Stimulated activated CD8-positive, alpha-beta memory T cell treated with anti-CD3 and anti-CD28 coated beads, Interleukin-12 subunit alpha, Interleukin-12 subunit beta, amount 100 ng/mL, for 4 hours (primary cell): ENCODE measurements around the gene ZNF304.

Experiments used
- DNase-seq: peaks from one replicate; pipeline ENCODE4 v3.0.0-alpha.2; 2020; ENCODE audit warnings: low read depth

ZNF304 gene

DNA sequence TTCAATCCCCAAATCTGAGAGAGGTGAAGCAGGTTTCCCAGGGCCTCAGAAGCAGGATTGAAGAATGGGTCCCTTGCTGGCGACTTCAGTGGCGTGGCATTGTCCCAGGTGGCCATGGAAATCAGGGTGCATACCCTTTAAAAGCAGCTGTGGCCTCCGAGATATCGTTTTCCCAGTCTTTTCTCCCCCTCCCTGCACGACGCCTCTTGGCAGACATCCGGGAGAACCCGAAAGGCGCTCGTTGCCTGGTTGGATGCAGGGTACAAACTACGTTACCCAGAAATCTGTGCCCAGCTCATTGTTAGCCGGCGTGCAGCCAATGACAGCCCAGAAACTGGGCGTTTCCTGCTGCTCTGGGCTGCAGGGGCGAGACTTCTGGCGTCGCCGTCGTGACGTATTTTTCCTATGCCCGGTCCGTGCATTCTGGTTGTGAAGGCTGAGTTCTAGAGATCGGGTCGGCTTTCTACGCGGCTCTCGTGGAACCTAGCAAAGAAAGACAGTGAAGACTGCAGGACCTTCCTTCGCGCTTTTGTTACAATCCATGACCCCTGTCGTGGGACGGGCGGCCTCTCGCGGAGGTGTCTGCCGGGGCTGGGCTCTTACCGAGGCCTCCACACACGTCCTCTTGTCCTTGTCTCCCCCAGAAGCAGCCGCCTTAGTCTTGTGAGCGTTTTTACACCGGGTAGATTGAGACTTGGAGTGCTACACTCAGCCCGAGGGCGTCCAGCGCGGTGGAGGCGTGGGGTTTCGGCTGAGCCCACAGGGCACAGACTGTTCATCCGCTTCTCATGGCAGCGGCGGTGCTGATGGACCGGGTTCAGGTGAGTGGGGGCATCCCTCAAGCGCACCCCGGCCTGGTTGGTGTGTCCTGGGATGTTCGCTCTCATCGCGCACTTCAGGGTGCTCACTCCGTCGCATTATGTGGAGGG is at the start of gene ZNF304:
ZNF304 (plus strand) TSS at position 395 of the 929 bp plus-strand sequence; CDS start at position 789, 394 bp downstream.
- DNase-seq: peak; percentile 68

GRCh38 chr19:57302020-57302465 is 49.0 kb upstream of the ZNF304 start:
- DNase-seq: no peak

DNA sequence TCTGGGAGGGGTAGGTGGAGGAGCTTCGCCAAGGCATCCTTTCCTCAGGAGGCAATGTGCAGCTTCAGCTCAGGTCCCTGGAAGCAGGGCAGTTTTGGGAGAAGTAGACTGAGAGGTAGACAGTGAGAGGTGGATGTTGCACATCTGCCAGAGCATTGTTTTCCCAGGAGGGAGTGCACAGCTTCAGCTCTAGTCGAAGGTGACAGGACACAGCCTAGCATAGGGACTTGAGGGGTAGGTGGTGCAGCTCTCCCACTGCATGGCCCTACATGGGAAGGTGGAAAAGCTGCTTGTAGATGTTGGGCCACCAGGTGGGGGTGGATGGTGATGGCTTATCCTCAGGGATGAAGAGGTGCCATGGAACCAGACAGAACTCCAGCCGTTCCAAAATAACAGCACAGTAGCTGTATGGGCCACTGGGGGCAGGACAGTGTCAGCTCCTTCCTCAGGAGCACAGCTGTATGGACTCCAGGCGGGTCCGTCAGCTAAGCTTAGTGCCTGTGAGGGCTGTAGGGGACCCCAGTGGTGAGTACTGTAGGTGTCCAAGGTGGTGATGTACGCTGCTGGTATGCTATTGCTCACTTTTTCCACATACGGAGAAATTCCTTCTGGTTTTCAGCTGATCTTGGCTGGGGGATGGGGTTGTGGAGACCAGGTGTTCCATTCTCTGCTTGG is 48.2 kb upstream of the ZNF304 start:
- DNase-seq: no peak

DNA sequence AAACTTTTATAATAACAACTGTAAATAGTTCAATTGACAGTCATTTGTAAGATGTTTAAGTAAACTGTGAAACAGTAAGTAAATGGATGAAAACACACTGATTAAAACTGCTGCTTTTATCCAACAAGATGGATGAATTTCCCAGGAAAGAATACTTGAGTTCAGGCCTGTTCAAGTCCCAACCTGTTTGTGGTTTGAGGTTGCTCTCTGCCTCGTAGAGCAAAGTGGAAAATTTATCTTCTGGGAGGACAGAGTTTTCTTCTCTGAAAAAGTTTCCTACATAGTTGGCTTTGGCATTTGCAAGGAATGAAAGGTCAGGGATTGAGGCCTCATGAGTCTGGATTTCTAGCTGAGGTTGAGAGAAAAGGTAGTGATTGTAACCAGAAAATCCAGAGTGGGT is 46.0 kb upstream of the ZNF304 start:
- no peak for DNase-seq

DNA sequence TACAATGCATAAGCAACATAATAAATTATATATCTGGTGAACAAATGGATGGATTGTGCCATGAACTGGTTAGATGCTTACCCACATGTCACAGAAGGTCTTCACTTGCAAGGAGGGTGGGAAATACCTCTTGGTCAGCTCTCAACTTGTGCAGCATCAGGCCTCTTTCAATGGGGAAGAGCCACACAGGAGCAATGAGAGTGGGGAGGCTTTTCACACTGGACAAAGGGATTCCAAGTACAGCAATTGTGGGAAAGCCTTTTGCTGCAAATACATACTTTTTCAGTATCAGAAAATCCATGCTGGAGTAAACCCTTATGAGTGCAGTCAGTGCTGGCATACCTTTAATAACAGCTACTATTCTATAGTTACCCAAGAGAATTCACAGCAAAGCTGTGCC is 42.6 kb upstream of the ZNF304 start:
- DNase-seq: no peak

DNA sequence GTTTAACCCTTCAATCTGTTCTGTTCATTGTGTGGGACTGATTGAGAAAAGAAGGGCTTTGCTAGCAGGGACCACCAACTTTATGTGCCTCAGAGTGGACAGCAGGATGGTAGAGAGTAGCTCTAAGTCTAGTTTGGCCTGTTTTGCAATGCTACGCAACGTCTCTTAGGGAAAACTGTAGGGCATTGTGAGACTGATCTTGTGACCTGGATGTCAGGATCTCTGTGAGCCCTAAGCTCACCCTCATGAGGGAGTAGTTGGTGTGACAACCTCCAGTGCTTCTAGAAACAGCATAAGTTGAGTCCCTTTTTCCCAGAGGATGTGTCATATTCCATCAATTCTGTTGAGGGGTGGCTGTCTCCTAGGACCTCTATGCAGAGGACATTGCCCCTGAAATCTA is 40.3 kb upstream of the ZNF304 start:
- DNase-seq: no peak

GRCh38 chr19:57314146-57314545 is 36.9 kb upstream of the ZNF304 start:
- no peak for DNase-seq

DNA sequence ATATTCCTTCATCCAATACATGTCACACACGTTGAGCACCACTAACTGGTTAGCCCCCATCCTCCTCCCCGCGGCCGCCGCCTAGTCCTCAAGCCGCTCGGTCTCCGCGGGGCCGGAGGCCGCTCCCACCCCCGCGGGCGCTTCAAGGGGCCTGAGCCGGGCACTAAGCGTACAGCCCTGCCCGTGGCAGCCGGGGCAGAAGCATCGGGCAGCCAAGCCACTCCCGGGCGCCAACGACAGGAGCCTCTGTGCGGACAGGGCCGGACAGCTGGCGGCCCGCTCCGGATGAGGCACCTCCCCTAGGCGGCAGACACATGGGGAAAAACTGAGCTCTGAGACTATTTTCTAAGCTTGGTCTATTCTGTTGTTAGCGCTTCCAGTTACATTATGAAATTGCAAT is 33.6 kb upstream of the ZNF304 start:
- DNase-seq: no peak

GRCh38 chr19:57319869-57320179 is 31.2 kb upstream of the ZNF304 start:
- no peak for DNase-seq

DNA sequence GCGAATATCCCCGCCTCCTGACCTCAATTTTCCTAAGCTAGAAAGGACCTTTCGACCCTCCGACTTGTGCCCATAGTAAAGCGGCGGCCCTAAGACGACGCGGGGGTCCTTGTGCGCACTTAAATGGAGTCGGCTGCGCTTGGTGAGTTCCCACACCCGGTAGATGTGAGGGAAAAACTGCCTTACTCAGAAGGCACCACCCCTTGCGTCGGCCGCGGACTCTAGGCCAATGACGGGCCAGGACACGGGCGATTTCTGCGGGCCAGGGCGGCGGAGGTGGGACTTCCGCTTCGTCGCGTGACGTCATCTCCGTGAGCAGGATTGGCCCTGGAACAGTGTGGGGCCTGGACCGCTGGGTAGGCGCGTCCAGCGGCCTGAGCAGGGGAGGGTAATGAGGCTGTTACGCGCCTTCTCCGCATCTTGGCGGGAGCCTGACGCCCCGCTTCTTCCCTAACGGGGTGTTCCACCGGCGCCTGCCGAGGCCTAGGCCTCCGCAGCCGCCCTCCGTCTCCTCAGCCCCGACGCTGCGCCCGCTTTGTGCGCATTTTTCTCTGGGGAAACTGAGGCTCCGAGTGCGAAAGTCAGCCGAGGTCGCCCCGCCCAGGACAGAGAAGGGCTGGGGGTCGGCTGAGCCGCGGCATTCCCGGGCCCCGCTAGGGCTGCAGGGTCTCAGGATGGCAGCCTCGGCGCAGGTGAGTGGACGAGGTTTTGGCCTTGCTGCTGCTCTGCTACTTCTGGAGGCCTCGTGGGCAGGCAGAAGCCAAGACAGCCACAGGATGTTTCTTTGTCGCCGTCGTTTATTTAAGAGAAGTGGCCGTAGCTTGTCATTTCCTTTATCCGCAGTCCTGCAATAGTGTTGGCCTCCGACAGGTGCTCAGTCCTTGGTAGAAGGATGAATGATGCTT is 30.6 kb upstream of the ZNF304 start, which contains the start of gene ZNF543:
ZNF543 (plus strand) TSS at position 293 of the 905 bp plus-strand sequence; CDS start at position 675, 382 bp downstream.
- peak; percentile 82 for DNase-seq

DNA sequence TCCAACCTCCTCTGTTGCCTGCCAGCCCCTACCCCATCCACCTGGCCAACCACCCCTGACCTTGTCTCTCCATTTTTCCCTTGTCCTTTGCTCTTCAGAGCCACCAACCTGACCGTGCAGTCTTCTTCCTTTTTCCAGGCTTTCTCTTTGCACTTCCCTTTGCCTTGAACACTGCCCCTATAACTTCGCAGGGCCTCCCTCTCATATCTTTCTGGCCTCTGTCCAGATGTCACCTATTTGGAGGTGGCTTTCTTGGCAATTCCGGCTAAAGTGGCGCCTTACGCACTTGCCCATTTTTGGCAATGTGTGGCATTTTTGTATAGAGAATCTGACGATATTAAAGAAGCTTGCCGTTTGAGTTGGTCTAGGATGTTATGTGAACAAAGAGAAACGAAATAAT is 30.0 kb upstream of the ZNF304 start:
- no peak for DNase-seq

DNA sequence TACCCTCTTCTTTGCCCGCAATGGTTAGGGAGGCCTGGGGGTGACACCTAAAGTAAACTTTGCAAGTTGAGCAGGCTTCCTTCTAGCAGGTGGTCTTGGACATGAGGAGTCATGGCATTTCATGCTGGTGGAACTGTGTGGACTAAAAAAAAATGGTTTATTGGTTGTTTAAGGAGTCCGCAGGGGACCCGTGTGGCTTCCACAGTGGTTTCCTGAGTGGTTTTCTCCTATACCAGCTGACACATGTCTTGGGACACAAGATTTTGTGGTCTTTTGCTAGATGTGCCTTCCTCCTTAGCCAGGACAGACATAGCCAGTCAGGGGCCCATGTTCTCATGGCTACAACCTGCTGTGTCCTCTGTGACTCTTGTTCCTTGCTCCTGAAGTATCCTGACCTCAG is 29.3 kb upstream of the ZNF304 start:
- DNase-seq: no peak

DNA sequence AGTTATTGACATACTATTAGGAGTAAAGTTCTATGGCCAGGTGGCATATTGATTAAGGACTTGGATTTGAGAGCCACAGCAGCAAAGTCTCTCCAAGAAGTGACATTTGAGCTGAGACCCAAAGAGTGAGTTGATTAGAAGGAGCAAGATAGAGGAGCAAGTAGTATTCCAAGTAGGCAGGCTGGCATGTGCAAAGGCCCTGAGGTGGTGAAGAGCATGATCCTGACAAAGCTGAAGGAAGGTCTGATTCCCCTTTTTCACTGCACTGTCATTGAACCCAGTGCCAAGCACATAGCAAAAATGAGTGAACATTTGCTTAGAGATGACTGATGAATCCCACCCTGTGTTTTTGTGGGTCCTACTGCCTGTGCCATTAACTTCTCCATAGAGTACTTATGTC is 26.1 kb upstream of the ZNF304 start:
- no peak for DNase-seq

DNA sequence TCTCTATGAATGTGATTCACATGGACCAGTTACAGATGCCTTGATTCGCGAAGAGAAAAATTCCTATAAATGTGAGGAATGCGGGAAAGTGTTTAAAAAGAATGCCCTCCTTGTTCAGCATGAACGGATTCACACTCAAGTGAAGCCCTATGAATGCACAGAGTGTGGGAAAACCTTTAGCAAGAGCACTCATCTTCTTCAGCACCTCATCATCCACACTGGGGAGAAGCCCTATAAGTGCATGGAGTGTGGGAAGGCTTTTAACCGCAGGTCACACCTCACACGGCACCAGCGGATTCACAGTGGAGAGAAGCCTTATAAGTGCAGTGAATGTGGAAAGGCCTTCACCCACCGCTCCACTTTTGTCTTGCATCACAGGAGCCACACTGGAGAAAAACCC is 23.1 kb upstream of the ZNF304 start:
- DNase-seq: no peak

GRCh38 chr19:57334191-57334590 is 16.9 kb upstream of the ZNF304 start:
- DNase-seq: no peak

- no peak for DNase-seq
These were observed 12.2 kb upstream of the ZNF304 start for GRCh38 chr19:57338877-57339276.

- DNase-seq: no peak
These were observed 8.5 kb upstream of the ZNF304 start for GRCh38 chr19:57342582-57342981.

- DNase-seq: no peak
These were observed 2.9 kb upstream of the ZNF304 start for GRCh38 chr19:57348136-57348535.

- no peak for DNase-seq
These were observed 796 bp downstream of the ZNF304 start for GRCh38 chr19:57351867-57352266.

- DNase-seq: no peak
These were observed 4.8 kb downstream of the ZNF304 start for GRCh38 chr19:57355916-57356315.

DNA sequence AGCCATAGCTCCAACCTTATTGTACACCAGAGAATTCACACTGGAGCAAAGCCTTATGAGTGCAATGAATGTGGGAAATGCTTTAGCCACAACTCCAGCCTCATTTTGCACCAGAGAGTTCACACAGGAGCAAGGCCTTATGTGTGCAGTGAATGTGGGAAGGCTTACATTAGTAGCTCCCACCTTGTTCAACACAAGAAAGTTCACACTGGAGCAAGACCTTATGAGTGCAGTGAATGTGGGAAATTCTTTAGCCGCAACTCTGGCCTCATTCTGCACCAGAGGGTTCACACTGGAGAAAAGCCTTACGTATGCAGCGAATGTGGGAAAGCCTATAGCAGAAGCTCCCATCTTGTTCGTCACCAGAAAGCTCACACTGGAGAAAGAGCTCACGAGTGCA is 6.3 kb downstream of the ZNF304 start:
- DNase-seq: no peak

DNA sequence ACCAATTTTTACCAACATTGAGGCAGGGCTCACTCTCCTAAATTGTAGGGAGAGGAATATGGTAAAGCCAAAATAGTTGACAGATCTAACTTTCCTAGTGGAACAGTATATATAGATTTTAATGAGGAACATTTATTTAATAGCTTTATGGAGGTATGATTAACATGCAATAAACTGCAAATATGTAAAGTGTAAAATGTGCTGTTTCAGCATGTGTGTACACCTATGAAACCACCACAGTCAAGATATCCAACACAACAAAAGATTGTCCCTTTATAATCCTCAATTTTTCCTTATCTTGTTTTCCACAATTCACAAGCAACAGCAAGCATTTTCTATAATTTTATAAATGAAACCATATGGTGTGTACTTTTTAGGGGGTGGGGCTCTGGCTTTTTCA is 8.2 kb downstream of the ZNF304 start:
- DNase-seq: no peak
